ENCODE measurements around the gene WNT9B.

Gene WNT9B

GRCh38 chr17:46859996-46860395 is 8.6 kb downstream of the WNT9B start:
- no peak for DNase-seq

- no peak for DNase-seq
These were observed 11.6 kb downstream of the WNT9B start for GRCh38 chr17:46862949-46863348.

DNA sequence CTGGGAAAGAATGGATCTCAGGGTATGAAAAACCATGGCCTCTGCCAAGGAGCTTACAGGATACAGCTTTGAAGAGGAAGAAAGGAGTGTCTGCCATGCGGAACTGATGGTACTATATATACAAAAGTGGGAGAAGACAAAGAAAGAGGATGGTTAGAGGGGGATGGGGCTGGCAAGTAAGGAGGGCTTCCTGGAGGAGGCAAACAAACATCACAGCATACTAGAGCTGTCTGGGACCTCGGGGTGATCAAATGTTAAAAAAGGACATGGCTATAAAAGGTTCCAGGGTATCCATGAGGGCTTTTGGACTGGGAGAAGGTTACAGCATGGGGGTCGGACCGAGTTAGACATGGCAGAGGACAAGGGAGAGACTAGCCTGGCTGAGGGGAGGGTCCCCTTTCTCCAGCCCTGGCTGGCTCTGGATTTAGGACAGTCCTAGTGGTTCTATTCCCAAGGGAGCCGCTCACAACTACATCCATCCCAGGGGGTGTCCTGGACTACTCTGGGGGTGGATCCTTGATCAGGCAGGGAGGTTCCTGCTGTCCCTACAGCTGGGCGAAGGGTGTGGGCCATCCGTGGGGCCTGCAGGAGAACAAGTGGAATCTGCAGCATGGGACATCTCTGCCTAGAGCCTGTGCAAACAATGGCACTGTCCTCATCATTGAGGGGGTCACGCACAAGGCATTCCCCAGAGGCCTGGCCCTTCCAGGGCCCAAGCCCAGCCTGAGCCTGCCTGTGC is 12.2 kb downstream of the WNT9B start:
- no peak for DNase-seq

- DNase-seq: no peak
These were observed 13.7 kb downstream of the WNT9B start for GRCh38 chr17:46865100-46865499.

- no peak for DNase-seq
These were observed 14.9 kb downstream of the WNT9B start for GRCh38 chr17:46866325-46866724.

- no peak for DNase-seq
These were observed 15.4 kb downstream of the WNT9B start for GRCh38 chr17:46866747-46867146.

GRCh38 chr17:46868689-46869187 is 17.4 kb downstream of the WNT9B start:
- DNase-seq: no peak

- DNase-seq: no peak
These were observed 17.9 kb downstream of the WNT9B start for GRCh38 chr17:46869296-46869695.

- no peak for DNase-seq
These were observed 18.8 kb downstream of the WNT9B start for GRCh38 chr17:46869975-46870803.

GRCh38 chr17:46872421-46872820 is 21.0 kb downstream of the WNT9B start:
- no peak for DNase-seq

GRCh38 chr17:46873941-46874645 is 22.7 kb downstream of the WNT9B start:
- DNase-seq: no peak

DNA sequence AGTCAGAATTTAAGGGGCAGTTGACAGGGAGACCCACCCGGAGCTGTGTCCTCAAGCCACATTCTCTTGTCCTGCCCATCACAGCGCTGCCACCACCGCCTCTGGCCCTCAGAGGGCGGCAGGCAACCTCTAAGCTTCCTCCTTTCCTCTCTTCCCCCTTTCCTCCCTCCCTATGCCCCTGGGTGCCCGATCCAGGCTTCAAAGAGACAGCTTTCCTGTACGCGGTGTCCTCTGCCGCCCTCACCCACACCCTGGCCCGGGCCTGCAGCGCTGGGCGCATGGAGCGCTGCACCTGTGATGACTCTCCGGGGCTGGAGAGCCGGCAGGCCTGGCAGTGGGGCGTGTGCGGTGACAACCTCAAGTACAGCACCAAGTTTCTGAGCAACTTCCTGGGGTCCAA is 23.5 kb downstream of the WNT9B start:
- DNase-seq: no peak

DNA sequence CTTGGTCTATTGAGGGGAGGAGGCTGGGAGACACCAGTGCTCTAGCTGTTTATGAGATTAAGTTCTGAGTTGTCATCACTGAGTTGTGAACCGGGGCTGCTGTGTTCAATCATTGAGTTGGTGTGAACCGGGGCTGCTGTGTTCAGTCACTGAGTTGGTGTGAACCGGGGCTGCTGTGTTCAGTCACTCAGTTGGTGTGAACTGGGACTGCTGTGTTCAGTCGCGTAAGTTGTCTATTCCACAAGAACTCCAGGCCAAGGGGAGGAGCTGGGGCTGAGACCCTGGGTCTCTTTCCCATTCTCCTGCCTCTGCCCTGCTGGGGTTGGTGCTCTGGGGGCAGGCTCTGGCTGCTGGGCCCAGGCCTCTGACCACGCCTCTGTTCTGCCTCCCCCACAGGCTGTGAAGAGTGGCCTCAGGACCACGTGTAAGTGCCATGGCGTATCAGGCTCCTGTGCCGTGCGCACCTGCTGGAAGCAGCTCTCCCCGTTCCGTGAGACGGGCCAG is 24.5 kb downstream of the WNT9B start:
- DNase-seq: no peak

- DNase-seq: no peak
These were observed 25.0 kb downstream of the WNT9B start for GRCh38 chr17:46876353-46876887.

- DNase-seq: no peak
These were observed 25.5 kb downstream of the WNT9B start for GRCh38 chr17:46876926-46877325.

DNA sequence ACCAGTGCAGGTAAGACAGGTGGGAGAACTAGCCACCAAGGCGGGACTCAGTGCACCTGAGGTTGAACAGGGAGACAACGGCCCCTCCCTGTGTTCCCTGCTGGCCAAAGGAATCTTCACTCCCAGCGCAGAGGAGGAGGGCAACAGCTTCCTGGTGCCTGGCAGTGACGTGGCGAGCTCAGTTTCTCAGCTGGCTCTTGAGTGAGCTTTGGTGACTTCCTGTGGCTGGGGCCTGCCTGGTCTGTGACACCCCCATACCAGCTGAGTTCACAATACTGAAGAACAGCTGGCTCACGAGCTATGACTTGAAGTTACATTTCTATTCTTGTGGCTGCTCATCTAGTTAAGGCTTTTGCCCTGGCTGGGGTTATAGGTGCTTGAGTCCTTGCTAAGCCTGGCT is 26.1 kb downstream of the WNT9B start:
- DNase-seq: no peak

DNA sequence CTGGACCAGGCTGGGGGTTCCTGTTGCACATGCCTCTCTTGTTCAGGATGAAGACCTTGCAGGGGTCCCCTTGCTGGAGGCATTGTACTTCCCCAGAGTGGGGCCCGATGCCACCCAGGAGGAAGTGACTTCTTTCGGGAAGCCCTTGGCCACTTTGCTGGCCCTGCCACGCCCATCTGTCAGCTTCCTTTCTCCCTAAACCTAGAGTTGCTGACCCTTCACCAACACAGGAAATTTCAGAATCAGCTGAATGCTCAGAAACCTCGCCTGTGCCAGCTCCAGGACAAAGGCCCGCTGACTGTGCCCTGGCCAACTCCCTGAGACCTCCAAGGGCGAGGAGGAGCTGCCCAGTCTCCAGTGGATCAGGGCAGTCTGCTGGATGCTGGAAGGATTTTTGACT is 26.7 kb downstream of the WNT9B start:
- DNase-seq: no peak

GRCh38 chr17:46879101-46879500 is 27.7 kb downstream of the WNT9B start:
- DNase-seq: no peak

- DNase-seq: no peak
These were observed 29.6 kb downstream of the WNT9B start for GRCh38 chr17:46881015-46881414.

GRCh38 chr17:46882666-46883065 is 31.3 kb downstream of the WNT9B start:
- DNase-seq: no peak

- no peak for DNase-seq
These were observed 32.6 kb downstream of the WNT9B start for GRCh38 chr17:46883871-46884520.

- DNase-seq: no peak
These were observed 33.2 kb downstream of the WNT9B start for GRCh38 chr17:46884552-46884951.

Data from amniotic stem cell (primary cell).